Measurements from ENCODE around the gene UBE2F.
"Not testable (repeated sequence)": the region's sequence is repeated elsewhere in the genome, so short reads cannot be mapped to it uniquely, and the experiment has no call there.

UBE2F gene

DNA sequence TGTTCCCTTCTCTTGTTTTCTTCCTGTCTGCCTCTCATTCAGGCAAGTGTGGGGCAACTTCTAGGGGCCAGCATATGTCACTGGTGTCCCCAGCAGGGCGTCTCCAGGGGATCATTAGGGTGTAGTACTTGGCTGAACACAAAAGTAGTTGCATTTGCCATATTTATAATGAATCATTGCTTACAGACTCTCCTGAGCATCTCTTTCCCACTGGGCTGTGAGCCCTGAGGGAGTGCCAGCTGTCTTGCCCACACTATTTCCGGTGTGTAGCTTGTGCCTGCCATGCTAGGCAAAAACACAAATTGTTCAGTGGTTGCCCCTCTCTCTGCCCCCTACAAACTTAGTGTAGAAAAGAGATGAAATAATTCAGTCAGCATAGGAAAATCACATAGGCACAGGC lies 53.1 kb downstream of the UBE2F start:
- DNase-seq (ENCODE audit: low read depth in 2 of 2): no peak

DNA sequence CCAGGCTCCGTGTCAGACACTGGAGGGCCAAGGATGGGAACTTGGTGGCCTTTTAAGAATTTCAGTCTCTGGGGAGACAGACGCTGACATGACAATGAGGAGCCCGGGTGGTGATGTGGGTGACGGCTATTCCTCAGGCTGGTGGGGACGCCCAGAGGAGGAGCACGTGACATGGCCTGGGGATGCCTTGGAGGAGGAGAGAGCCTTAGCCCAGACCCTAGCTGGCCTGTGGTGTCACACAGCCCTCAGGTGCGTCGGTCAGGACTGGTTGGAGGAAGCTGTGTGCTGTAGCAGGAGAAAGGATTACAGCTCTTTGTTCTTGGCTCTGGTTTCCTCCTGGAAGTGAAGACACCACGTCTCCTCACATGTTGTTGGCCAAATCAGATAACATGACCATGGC lies 54.0 kb downstream of the UBE2F start:
- DNase-seq (ENCODE audit: low read depth in 2 of 2): no peak

DNA sequence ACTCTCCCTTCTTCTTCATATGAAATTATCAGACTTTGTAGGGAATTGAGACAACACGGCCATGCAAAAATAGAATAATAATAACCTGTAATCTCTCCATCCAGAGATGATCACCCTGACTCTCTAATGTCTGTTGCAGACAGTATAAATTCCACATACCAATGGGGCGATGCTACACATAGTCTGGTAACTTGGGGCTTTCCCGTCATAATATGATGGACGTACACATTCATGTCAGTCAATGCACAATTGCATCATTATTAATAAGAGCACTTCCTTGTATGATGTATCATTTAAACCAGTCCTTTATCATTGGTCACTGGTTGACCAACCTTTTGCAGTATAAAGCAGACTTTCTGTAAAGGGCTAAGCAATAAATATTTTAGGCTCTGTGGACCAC lies 54.5 kb downstream of the UBE2F start:
- DNase-seq (ENCODE audit: low read depth in 2 of 2): no peak

DNA sequence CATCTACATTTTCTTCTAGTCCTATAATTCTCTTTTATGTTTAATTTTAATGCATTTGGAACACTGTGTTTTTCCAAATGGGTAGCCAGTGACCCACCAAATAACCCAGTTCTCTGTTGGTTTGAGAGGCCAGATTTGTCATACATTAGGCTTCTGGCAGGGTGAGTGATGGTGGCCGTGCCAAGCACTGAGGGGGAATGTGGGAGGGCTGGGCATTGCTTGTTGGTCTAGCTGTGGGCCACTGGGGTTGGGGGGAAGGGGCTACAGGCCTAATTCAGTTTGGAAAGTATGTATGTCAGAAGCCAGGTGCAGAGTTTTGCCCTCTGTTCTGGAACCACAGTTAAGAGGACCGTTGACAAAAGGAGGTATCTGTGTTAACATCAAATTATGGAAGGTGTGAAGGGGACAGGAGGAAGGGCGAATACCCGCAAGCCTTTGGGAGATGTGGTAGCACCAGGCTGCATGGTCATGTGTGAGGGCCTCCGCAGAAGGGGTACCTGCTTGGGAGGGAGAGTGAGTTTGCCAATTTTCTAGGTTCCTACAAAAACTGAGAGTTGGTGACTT lies 55.9 kb downstream of the UBE2F start:
- DNase-seq (ENCODE audit: low read depth in 2 of 2): no peak

DNA sequence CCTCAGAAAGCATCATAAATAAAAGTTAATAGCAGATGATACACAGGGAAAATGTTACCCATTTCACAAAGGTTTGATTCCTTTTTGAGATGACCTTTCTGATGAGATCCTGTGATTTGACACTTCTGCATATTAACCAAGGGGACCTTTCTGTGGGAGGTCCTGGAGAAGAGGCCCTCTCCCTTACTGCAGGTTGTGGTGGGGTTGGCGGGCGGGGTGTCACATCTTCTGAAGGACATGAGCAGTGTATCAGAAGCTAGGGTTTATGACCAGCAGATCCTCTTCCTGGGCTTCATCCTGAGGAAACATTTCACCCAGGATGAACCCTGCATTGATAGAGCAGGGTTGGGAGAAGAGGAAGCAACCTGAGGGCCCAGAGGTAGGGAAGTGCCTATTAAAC lies 56.8 kb downstream of the UBE2F start:
- DNase-seq (ENCODE audit: low read depth in 2 of 2): no peak

DNA sequence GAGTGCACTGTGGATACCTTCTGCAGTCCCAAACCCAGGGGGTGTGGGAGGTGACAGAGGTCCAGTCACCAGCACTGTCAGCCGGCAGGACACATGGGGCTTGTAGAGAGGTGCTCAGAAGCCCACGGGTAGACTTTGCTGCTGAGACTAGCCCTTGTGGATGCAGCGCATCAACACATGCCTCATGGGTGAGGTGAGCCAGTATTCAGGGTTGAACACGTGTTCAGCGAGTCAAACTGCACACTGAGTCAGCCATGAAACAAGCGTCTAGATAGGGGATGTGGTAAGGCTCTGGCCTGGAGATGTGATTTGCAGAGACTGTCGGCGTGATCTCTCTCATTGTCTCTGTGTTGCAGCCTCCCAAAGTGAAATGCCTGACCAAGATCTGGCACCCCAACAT lies 58.2 kb downstream of the UBE2F start:
- peak; percentile 20 to 29 for DNase-seq (ENCODE audit: low read depth in 2 of 2)

DNA sequence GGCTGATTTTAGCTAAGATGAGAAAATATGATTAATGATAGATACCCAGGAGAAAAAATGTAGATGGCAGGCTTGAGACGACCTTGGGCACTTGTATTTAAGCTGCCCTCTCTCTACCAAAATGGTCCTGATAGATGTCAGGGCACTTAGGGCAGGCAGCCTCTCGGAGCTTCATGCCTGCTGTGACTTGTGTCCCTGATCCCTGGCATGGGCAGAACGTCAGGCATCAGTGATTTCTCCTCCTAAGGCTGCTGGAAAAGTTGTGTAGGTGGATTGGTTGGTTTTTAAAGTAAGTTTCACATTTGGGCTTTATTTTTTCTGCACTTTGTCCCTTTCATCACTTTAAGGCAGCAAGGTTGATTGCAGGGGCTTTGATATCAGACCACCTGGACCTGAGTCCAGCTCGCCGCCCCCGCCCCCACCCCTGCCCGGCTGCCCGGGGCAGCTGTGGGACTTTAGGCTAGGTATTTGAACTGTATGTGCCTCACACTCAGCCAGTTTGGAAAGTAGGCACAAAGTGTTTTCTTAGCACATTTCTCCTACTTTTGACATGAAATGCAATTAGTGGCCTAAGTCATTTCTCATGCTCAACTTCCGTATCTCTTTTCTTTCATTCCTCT lies 59.0 kb downstream of the UBE2F start:
- DNase-seq (ENCODE audit: low read depth in 2 of 2): no peak

DNA sequence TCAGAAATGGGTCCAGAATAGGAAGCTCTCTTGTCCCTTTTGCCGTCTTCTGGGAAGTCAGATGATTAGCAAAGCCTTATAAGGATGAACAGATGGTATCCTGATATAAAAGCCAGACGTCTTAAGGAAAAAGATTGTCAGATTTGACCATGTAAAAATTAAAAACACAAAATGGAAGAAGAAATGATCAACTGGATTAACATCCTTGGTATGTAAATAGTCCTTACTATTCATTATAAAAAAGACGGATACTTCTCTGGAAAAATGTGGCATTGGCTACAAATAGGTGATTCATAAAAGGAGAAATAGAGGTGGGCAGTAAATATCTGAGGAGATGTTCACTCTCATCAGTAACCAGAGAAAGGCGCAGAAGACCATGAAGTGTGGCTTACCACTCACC lies 60.2 kb downstream of the UBE2F start:
- peak in 1 of 2 experiments; percentile 8 for DNase-seq (ENCODE audit: low read depth in 2 of 2)

DNA sequence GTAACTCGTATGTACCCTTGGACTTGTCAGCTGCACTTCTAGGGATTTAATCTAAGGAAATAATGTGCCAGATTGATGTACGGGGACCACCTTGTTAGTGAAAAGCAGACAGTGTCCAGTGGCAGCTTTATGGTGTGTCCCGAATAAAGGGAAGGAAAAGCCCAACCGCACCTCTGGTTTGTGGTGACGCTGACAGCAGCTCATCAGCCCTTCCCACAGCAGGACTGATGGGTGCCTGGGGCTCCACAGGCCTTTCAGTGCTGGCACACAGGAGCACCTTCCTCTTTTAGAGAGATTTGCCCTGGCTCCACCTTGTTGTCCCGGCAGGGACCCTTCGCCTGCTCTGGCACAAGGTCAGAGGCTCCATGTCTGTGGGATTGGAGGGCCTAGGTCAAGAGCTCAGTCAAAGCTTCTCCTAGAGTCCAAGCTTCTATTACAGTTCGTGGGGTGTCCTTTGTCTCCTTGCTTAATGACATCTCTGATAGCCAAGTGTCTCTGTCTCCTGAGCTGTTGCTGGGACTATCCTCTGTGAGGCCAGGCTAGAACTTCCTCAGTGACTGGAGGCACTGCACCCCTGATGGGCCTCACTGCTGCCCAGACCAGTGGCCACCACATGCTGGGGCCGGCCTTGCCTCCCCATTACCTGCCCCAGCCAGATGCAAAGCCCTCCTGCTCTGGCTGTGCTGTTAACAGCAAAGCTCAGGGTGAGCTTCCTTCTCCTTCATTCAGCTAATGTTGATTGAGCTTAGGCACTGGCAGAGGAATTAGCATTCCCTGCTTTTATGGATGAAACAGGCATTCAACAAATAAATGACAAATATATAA lies 61.0 kb downstream of the UBE2F start:
- no peak for DNase-seq (ENCODE audit: low read depth in 2 of 2)

DNA sequence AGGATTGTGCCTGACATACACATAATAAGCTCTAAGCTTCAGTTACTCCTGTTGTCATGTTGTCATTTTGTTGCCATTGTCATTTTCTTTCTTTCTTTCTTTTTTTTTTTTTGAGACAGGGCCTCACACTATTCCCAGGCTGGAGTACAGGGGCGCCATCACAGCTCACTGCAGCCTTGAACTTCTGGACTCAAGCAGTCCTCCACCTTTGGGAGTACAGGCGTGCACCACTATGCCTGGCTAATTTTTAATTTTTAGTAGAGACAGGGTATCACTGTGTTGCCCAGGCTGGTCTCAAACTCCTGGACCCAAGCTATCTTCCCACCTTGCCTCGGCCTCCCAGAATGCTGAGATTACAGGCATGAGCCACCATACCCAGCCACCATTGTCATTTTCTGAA lies 63.0 kb downstream of the UBE2F start:
- no peak for DNase-seq (ENCODE audit: low read depth in 2 of 2)

DNA sequence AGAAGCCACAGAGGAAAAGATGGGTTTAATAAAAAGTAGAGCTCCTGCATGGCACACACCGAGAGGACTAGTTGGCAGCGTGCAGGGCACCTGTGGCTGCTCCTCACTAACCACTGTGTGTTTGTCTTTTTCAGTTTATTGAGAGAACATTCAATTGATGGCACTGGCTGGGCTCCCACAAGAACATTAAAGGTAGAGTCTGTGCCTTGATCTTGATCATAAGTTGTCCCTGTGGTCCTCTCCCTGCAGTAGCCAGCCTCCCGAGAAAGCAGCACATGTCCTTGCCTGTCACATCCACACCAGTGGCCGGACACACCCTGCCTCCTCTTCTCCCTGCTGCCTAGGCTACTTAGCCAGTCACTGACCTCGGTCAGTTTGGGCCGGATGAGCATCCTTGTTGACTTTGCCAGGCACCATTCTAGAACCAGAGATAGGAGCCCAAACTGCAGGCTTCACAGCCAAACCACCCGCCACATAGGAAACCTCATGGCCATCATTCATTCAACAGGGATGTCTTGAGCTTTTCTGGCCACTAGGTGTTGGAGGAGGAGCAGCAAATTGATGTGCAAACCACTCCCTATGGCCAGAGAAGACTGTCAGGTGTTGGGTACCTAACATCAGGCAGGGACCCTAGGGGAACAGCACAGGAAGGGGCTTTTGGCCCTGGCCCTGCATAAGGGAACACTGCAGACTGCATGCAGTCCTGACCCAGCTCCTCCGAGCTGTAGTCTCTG lies 63.8 kb downstream of the UBE2F start:
- DNase-seq (ENCODE audit: low read depth in 2 of 2): no peak

DNA sequence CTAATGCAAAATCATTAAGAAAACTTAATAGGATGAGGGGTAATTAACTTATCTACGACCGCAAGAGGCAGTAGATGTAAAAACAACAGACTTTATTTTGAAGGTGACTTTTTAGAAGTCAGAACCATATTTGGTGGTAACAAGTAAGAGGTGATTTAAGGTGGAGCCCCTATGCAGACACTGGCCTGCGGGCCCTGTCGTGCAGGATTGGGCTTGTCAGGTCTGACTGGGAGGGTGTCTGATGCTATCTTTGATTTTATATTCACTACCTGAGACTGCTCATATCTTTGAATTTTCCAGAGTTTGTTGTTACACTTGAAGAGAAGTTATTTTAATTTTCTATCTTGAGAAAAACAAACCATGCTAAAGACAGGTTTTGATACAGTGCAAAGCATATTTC lies 64.9 kb downstream of the UBE2F start:
- DNase-seq (ENCODE audit: low read depth in 2 of 2): no peak

DNA sequence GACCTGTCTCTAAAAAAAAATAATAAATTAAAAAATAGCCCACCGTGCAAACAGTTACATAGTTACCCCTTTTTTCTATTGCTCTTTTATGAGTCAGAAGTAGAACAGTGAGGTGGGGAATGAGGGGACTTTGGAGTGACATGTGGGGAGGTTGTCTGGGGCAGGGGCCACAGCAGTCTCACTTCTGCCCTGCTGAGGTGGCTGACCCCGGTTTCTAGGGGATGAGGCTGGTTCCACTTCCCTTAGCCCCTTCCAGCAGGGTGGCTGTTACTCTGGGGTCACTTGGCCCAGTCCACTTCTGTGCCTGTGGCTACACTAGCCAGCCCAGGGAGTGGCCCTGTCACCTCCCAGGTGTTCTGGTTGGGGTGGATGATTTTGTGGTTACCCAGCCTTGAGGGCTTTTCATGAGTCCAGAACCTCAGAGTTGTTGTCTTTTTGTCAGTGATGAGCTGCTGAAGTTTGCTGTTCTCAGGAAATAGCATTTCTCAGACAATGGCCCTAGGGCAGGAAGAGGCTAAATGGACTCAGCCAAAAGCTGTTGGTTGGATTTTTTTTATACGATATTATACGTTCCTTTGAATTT lies 66.0 kb downstream of the UBE2F start:
- no peak for DNase-seq (ENCODE audit: low read depth in 2 of 2)

DNA sequence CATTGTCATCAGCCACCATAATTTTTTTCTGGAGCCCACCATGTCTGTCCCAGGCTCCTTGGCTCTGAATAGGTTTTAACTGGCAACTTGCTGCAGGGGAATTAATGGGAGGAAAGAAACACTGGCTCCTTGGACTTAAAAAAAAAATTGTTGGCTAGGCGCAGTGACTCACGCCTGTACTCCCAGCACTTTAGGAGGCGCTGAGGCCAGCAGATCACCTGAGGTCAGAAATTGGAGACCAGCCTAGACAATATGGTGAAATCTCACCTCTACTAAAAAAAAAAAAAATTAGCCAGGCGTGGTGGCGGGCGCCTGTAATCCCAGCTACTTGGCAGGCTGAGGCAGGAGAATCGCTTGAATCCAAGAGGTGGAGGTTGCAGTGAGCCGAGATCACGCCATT lies 67.2 kb downstream of the UBE2F start:
- DNase-seq (ENCODE audit: low read depth in 2 of 2): not testable (repeated sequence)

DNA sequence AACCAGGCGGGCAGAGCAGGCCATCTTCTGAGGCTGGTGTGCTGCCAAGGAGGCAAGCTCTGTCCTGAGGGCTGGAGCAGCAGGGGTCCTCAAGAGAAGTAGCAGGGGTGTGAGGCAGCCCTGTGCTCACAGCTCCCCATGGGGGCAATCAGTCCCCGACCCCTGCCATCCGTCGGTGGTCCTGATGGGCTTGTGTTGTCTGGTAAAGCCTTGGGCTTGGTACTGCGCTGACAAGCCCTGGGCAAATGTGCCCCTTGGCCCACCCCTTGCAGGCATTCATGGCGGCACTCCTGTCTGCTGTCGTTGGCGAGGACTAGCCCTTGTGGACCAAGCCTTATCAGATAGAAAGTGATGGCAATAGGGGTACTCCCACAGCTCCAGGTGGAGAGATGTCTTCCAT lies 71.4 kb downstream of the UBE2F start:
- no peak for DNase-seq (ENCODE audit: low read depth in 2 of 2)

DNA sequence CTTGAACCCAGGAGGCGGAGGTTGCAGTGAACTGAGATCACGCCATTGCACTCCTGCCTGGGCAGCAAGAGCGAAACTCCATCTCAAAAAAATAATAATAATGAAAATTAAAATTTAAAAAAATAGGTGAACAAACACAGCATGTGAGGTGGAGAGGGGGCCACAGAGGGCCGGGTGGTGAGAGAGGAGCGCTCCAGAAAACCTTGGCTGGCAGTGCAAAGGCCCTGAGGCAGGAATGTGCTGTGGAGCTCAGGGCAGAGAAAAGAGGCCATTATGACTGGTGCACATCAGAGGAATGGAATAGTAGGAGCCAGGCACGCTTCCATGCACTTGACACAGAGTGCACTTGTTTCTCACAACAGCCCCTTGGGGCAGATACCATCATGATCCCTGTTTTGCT lies 72.3 kb downstream of the UBE2F start:
- DNase-seq (ENCODE audit: low read depth in 2 of 2): no peak

DNA sequence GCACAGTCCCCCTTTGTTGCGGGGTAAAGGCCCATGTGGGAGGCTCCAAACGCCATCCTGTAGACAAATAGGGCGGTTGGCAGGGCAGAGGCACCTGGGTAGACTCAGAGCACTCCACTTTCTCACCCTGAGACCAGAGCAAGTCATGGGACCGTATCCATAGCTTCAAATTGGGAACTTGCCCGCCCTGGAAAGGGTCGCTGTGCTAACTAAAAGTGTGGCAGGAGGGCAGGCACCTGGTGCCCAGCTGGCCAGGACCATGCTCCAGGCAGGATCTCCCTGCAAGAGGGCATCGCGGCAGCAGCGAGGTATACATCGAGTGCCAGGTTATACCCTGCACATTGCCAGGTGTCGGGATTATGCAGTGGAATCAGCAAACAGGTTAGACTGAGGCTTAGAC lies 73.2 kb downstream of the UBE2F start:
- no peak for DNase-seq (ENCODE audit: low read depth in 2 of 2)

DNA sequence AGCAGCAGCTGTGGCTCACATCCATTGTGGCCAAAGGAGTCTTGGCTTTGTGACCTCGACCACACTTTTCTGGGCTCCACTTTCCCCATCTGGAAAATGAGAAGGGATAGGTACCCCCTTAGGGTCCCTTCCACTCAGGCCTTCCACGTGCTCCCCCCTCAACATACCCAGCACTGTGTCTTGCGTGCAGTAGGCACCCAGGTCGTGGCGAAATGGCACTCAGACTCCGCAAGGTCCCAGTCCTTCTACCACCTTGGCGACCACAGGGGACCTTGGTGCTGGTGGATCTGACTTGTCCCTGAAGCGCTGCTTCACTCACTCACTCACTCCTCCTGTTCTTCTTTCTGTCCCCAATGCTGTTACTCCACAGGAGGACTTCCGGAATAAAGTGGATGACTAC lies 74.1 kb downstream of the UBE2F start:
- no peak for DNase-seq (ENCODE audit: low read depth in 2 of 2)

DNA sequence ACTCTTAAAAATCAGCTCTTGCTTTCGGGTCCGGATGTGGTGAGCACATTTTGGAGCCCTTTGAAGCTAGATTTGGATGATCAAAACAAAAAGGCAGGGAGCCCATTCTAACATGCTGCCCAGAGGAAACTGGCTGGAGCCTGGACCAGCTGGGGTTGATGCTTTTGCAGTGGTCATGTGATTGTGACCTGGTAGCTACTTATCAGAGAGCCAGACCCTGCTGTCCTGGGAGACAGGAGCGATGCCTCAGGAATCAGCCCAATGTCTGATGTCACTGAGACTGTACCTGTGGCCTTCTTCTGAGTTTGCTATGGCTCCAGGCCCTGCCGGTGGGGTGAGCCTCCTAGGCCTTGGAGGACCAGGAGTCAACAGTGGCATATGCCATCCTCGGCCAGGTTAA lies 75.3 kb downstream of the UBE2F start:
- DNase-seq (ENCODE audit: low read depth in 2 of 2): no peak

DNA sequence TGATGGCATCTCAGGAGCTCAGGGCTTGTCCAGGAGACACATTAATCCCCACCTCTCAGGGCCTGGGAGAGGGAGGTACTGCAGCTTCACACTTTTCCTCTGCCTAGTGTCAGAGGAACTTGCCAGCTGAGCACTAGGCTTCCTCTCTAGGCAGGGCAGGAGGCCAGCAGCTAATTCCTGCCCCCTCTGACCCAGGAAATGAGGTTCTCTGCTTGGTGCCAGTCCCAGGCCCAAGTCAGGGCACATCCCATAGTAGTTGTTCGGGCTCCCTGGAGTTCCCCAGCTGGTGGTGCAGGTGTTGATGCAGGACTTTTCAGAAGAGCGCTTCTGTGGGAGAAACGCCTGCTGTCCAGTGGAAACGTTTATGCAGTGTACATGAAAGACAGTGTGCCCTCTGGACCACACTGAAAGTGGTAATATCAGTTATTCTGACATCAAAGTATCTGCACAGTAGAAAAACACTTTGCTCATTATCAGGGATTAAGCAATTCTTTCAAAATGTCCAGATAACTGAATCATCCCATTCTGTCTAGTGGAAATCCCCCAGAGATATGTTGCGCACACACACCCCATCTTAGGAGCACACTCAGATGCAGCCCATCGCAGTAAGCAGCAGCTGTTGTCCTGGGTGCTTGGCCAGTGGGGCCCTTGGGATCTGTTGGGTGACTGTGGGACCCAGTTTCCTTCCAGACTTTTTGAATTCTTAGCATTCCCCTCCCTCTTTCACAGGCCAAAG lies 76.2 kb downstream of the UBE2F start:
- DNase-seq (ENCODE audit: low read depth in 2 of 2): no peak

DNA sequence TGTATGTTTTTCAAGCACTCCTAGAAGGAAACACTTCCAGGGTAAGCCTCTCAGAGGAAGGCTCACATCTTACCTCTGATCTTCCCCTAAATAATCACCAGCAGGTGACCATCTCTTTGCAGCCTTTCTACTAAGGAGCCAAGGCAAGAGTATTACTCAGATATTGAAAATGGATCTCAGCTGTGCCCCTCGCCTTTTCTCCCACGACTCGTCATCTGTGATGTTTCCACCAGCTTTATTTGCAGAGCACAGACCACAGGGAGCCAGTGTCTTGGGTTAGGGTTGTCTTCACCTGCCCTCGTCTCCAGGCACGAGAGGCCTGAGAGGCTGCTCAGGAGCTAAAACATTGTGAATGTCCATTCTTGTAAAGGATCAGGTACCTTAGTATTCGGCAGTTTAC lies 77.0 kb downstream of the UBE2F start:
- no peak for DNase-seq (ENCODE audit: low read depth in 2 of 2)

DNA sequence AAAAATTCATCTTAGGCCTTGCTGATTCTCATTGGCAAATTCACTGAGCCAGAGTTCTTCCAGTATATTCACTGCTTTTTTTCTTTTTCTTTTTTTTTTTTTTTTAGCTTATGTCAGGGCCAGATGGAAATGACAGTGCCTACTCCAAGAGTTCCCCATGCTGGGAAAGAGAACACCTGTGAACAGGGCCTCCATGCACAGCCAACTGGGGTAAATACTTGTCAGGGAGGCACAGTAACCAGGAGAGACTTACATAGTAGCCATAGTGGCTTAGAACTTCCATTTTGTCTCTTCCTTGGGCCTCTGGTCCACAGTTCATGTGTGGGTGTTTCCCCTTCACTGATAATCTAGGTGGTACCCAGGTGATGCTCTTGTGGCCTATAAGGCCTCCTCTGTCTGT lies 78.8 kb downstream of the UBE2F start:
- DNase-seq (ENCODE audit: low read depth in 2 of 2): no peak

Measured in fibroblast of skin of left quadriceps (primary cell).